ENCODE data around the gene PNKP.

The PNKP gene

DNA sequence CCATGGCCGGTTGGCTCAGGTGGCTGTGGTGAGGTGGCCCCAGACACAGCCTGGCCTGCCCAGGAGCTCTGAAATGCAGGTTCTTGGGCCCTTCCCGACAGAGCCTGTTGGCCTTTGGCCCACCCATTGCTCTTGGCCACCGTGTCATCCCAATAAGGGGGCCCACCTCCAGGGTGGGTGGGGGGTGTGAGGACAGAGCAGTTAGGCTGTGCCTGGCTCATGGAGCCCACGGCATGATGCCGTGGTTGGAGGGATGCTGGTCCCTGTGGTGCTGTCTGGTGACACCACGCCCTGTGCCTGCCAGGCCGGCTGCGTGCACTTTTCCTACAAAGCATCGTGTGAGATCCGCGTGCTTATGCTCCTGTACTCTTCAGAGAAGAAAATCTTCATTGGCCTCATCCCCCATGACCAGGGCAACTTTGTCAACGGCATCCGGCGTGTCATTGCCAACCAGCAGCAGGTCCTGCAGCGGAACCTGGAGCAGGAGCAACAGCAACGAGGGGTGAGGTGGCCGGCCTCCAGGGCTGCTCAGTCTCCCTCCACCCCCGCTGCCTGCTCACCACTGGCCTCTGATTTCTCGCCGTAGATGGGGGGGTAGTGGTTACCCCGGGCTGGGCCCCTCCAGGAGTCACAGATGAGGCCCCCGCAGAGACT, 7.6 kb downstream of the PNKP start:
- Histone ChIP-seq H3K4me3 (ENCODE audit: low read length) (no peak overlapping the region), H3K79me2 (ENCODE audit: control insufficient read depth, low read length) (peaks cover 25% of the 10 kb centered on the region), H3F3A (ENCODE audit: control insufficient read depth, insufficient read depth) (no peaks in the 10 kb centered on the region), H3K9me2 (replicated peaks; ENCODE audit: control insufficient read depth, low read length) (no peaks in the 10 kb centered on the region), H3K27me3 (ENCODE audit: control insufficient read depth, low read length) (no peaks in the 10 kb centered on the region), H3K9me3 (ENCODE audit: control insufficient read depth, insufficient read depth, low read length) (no peaks in the 10 kb centered on the region), H3K4me2 (ENCODE audit: low read length) (no peak overlapping the region), H3K4me1 (ENCODE audit: control insufficient read depth, low read length) (peaks cover 1% of the 10 kb centered on the region), H4K20me1 (ENCODE audit: control insufficient read depth, insufficient read depth, low read depth, low read length) (0 out of 2 replicates have a peak, but pooled peaks cover 5% of the 10 kb centered on the region), H3K36me3 (ENCODE audit: control insufficient read depth, low read length) (peaks cover 90% of the 10 kb centered on the region), H3K27ac (ENCODE audit: low read depth, low read length) (no peak overlapping the region)
- no peak for TF ChIP-seq EZH2phosphoT487 (IDR thresholded peaks at IDR 0.05; ENCODE audit: borderline replicate concordance, low read length)
- TF ChIP-seq, protein P1, sequence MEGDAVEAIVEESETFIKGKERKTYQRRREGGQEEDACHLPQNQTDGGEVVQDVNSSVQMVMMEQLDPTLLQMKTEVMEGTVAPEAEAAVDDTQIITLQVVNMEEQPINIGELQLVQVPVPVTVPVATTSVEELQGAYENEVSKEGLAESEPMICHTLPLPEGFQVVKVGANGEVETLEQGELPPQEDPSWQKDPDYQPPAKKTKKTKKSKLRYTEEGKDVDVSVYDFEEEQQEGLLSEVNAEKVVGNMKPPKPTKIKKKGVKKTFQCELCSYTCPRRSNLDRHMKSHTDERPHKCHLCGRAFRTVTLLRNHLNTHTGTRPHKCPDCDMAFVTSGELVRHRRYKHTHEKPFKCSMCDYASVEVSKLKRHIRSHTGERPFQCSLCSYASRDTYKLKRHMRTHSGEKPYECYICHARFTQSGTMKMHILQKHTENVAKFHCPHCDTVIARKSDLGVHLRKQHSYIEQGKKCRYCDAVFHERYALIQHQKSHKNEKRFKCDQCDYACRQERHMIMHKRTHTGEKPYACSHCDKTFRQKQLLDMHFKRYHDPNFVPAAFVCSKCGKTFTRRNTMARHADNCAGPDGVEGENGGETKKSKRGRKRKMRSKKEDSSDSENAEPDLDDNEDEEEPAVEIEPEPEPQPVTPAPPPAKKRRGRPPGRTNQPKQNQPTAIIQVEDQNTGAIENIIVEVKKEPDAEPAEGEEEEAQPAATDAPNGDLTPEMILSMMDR (IDR thresholded peaks at IDR 0.05; ENCODE audit: low read depth, low read length, poor library complexity, severe bottlenecking): no peak

DNA sequence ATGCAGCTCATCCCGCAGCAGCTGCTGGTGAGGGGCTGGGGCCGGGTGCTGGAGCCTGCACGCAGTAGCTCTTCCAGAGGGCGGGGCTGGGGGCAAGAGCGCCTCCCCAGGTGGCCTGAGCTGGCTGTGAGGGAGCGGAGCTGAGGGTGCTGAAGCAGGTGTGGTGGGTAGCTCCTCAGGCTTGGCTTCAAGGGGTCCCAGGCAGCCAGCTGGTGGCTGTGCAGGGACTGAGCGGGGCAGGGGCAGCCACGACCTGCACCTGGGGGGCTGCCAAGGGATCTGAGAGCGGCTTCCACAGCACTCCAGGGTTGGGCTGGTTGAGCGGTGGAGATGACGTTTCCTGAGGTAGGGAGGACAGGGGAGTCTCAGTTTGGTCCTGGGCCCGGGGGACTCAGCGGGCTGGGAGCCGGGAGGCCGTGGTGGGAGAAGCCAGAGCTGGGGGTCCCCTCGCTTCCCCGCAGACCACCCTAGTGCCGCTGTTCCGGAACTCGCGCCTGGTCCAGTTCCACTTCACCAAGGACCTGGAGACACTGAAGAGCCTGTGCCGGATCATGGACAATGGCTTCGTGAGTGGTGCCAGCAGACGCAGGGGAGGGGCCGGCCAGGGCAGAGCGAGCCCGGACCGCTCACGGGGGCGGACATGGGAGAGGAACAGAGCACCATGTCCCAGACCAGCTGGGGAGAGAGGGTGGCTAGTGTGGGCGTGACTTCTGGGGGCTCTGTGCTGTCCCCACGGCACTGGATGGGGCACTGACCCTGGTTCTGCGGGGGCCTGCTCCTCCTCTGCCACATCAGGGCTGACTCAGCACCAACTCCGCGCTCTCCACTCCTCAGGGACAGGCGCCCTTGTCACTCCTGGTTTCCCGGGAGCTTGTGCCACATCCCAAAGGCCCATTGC, 9.0 kb downstream of the PNKP start:
- H3K9me3 ChIP-seq (ENCODE audit: control insufficient read depth, insufficient read depth, low read length): no peaks in the 10 kb centered on the region
- H3K9me2 ChIP-seq (replicated peaks; ENCODE audit: control insufficient read depth, low read length): no peaks in the 10 kb centered on the region
- peaks cover 24% of the 10 kb centered on the region for H3K79me2 ChIP-seq (ENCODE audit: control insufficient read depth, low read length)
- peaks cover 82% of the 10 kb centered on the region for H3K36me3 ChIP-seq (ENCODE audit: control insufficient read depth, low read length)
- H3K4me3 ChIP-seq (ENCODE audit: low read length): no peak overlapping the region
- 0 out of 2 replicates have a peak, but pooled peaks cover 2% of the 10 kb centered on the region for H4K20me1 ChIP-seq (ENCODE audit: control insufficient read depth, insufficient read depth, low read depth, low read length)
- H3K4me2 ChIP-seq (ENCODE audit: low read length): no peak overlapping the region
- H3K27ac ChIP-seq (ENCODE audit: low read depth, low read length): no peak overlapping the region
- H3K27me3 ChIP-seq (ENCODE audit: control insufficient read depth, low read length): no peaks in the 10 kb centered on the region
- no peaks in the 10 kb centered on the region for H3F3A ChIP-seq (ENCODE audit: control insufficient read depth, insufficient read depth)
- peaks cover 8% of the 10 kb centered on the region for H3K4me1 ChIP-seq (ENCODE audit: control insufficient read depth, low read length)
- no peak for TF ChIP-seq EZH2phosphoT487 (IDR thresholded peaks at IDR 0.05; ENCODE audit: borderline replicate concordance, low read length)
- TF ChIP-seq, protein P1 (IDR thresholded peaks at IDR 0.05; ENCODE audit: low read depth, low read length, poor library complexity, severe bottlenecking): no peak

DNA sequence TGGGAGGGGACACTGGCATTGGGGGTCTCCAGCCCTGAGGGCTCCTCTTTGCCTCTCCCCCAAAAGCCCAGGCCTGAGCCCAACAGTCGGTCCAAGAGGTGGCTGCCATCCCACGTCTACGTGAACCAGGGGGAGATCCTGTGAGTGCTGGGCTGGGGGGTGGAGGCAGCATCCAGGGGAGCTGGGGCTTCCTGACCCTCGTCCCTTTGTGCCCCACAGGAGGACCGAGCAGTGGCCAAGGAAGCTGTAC, 9.6 kb downstream of the PNKP start:
- peaks cover 76% of the 10 kb centered on the region for H3K36me3 ChIP-seq (ENCODE audit: control insufficient read depth, low read length)
- H3K79me2 ChIP-seq (ENCODE audit: control insufficient read depth, low read length): peaks cover 24% of the 10 kb centered on the region
- H3K27me3 ChIP-seq (ENCODE audit: control insufficient read depth, low read length): no peaks in the 10 kb centered on the region
- TF ChIP-seq, protein P1 (IDR thresholded peaks at IDR 0.05; ENCODE audit: low read depth, low read length, poor library complexity, severe bottlenecking): no peak
- no peak for TF ChIP-seq EZH2phosphoT487 (IDR thresholded peaks at IDR 0.05; ENCODE audit: borderline replicate concordance, low read length)
- no peak overlapping the region for H3K4me3 ChIP-seq (ENCODE audit: low read length)
- peaks cover 14% of the 10 kb centered on the region for H3K4me1 ChIP-seq (ENCODE audit: control insufficient read depth, low read length)
- no peaks in the 10 kb centered on the region for H3K9me3 ChIP-seq (ENCODE audit: control insufficient read depth, insufficient read depth, low read length)
- H3K9me2 ChIP-seq (replicated peaks; ENCODE audit: control insufficient read depth, low read length): no peaks in the 10 kb centered on the region
- H3K4me2 ChIP-seq (ENCODE audit: low read length): no peak overlapping the region
- H3F3A ChIP-seq (ENCODE audit: control insufficient read depth, insufficient read depth): no peaks in the 10 kb centered on the region
- H3K27ac ChIP-seq (ENCODE audit: low read depth, low read length): no peak overlapping the region
- peaks cover 5% of the 10 kb centered on the region; the same call in 1 of the 2 replicates for H4K20me1 ChIP-seq (ENCODE audit: control insufficient read depth, insufficient read depth, low read depth, low read length)
